ENCODE data around the gene LENG8.

The LENG8 gene

DNA sequence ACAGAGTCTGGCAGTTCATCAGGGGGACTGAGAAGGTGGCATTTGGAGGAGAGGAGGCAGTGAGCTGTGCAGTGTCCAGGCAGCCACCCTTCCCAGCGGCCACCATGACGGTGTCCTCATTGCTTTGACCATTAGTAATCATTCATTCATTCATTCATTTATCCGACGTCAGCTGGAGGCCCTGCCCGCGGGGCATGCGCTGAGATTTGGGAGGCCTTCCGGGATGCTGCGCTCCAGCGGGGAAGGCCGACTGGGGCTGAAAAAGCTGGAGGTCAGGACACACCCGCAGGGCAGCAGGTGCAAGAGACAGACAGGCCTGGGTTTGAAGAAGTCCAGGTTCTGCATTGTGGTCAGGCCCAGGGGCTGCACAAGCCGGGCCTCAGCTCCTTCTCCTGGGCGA, 24.8 kb upstream of the LENG8 start:
- DNase-seq (ENCODE audit: low spot score) = no peak

DNA sequence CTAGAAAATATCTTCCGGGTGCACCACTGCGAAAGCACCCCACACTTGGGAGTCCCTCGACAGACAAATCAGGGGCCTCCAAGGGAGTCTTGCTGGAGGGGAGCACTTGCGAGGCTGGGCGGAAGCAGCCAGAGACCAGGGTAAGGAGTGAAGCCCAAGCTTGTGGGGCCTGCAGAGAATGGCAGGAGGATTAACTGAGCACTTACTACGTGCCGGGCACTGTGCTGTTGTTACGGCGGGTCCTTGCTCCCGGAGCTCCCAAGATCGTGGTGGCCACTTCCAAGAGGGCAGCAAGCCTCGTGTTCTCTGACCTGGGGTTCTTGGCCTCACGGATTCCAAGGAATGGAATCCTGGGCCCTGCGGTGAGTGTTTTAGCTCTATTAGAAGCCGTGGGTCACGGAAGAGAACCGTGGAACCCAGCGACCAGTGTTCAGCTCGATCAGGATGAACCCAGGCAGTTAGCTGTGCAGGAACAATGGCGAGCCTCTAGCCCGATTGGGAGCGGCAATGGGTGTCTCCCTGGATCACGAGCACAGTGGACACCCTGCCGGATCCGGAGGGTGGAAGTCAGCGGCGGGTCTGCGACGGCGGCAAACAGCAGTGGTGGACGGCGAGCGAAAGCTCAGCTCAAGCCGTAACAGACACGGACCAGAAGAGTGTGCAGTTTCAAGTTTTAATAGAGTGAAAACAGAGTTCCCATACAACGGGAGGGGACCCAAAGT, 24.2 kb upstream of the LENG8 start:
- no peak for DNase-seq (ENCODE audit: low spot score)

DNA sequence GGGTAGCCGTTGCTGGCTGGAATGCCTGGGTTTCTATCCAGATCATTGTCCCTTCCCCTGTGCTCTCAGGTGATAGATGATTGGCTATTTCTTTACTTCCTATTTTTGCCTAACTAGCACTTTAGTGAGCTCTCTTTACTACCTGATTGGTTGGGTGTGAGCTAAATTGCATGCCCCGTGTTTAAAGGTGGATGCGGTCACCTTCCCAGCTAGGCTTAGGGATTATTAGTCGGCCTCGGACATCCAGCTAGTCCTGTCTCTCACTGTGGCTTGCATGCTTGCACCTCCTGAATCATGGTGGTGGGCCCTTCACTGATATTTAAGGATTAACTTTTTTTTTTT, 23.6 kb upstream of the LENG8 start:
- DNase-seq (ENCODE audit: low spot score) = no peak

DNA sequence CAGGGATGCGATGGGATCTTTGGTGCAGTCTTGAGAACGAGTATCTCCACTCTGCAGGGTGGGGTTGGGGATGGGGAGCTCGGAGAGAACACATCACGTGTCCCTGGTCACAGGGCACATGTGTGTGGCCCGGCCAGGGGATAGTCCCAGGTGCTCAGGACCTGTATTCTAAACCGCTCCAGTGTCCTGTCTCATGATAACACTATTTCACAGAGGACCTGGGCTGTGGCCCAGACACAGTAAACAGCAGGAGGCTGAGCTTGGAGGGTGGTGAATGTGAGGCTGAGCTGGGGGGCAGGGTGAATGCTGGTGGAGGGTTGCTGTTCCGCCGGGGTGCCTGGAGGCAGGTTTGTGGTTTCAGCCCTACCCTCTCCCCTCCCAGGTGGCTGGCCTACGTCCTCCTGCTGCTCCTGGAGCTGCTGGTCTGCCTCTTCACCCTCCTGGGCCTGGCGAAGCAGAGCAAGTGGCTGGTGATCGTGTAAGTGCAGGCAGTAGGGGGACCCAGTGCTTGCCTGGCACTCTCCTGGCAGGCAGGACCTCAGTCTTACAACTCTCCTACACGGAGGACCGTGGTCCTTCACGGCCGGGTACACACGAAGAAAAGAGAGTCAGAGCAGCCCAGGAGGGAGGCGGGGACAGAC, 22.6 kb upstream of the LENG8 start:
- no peak for DNase-seq (ENCODE audit: low spot score)

DNA sequence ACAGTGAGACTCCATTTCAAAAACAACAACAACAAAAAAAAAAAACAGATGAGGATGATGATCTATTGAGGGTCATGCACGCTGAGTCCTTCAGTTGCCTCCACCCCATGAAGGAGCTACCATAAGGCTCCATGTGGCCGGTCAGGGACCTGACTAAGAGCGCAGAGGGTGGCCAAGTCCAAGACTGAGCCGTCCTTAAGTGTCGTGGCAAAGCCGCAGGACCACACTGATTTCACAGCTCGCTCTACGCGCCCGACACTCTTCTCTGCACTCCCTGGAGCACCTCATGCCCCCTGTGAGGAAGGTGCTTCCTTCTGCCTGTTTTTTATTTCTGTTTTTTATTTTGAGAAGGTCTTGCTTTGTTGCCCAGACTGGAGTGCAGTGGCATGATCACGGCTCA, 21.4 kb upstream of the LENG8 start:
- no peak for DNase-seq (ENCODE audit: low spot score)

DNA sequence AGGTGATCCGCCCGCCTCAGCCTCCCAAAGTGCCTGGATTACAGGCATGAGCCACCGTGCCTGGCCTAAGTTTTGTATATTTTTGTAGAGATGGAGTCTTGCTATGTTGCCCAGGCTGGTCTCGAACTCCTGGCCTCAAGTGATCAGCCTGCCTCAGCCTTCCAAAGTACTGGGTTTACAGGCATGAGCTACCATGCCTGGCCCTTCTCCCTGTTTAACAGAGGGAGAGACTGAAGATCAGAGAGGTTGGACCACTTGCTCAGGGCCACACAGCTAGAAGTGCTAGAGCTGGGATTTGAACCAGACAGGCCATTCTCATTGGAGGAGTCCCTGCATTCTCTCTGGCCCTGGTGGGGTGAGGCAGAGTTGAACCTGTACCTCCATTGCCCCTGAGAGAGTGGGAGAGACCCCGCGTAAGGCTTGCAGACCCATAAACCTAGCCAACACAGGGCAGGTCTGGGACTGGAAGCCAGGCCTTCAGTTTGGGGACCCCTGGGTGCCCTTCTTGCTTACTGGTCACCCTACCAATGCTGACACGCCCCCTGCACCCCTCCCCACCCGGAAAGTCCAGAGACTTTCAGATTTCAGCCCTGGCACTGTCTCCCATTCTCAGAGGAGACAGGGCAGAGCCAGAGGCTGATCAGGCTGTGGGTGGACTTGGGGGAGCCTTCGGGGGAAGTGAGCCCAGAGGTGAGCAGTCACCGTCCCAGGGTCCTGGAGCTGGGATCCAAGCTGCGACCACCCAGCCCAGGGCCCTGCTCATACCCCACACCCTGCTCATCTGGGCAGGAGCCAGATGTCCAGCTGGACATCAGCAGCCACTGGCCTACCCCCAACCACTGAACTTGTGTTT, 20.4 kb upstream of the LENG8 start:
- DNase-seq (ENCODE audit: low spot score) = no peak

DNA sequence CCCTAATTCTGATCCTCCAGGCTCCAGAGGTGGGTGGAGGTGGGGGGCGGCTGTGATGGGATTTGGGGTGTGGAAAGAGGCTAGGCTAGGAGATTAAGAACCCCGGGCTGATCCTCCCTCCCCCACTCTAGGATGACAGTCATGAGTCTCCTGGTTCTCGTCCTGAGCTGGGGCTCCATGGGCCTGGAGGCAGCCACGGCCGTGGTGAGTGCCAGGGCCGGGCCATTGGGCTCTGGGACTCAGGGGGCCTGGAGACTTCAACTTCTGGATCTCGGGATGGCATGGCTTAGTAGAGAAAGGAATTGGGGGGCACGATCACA, 19.9 kb upstream of the LENG8 start:
- DNase-seq (ENCODE audit: low spot score) = no peak

DNA sequence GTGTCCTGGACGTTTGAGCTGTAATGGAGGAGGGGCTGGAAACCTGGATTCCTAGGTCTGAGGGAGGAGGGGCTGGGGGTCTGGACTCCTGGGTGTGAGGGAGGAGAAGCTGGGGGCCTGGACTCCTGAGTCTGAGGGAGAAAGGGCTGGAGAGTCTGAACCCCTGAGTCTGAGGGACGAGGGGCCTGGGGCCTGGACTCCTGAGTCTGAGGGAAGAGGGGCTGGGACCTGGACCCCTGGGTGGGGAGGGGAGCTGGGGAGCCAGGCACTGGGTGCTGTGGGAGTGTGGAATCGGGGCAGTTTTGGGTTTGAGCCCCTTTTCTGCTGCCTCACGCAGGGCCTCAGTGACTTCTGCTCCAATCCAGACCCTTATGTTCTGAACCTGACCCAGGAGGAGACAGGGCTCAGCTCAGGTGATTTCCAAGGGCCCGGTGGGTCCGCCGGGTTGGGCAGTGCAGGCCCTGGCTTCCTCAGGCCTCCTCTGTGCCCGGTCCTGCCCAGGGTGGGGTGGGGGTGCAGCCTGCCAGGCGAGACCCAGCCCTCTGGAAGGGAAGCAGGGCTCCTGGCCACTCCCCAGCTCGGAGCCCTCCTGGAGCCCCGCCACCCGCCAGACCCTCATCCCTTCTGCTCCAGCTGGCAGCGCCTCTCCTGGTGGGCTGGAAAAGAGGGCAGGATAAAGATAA, 19.3 kb upstream of the LENG8 start:
- no peak for DNase-seq (ENCODE audit: low spot score)

DNA sequence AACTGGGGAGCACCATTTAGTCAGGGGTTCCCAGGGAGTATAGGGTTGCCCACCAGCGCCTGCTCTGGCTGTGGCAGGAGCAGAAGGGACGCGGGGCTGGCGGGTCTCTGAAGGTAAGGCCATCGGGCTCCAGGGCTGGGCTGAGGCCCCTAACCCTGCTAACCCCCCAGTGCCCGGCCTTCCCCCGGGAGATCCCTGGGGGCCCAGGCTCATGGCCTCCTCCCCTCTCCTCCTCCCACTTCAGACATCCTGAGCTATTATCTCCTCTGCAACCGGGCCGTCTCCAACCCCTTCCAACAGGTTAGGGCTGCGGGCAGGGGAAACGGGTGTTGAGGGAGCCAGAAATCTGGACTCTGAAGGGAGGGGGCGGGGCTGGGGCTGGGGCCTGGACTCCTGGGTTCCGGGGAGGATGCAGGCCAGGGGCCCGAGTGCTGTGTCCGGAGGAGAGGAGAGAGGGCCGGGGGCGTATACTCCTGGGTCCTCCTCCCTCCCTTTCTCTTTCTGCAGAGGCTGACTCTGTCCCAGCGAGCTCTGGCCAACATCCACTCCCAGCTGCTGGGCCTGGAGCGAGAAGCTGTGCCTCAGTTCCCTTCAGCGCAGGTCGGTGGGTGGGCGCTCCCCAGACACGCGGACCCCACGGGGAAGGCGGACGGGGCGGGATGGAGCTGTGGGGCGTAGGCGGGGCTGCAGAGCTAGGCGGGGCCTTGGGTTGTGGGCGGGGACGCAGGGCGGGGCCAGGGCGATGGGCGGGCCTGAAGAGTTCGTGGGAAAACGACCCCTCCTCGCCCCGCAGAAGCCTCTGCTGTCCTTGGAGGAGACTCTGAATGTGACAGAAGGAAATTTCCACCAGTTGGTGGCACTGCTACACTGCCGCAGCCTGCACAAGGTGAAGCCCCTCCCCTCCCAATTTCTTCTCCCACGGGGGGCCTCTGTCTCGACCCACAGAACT, 18.4 kb upstream of the LENG8 start:
- peak; percentile 81 for DNase-seq (ENCODE audit: low spot score)

DNA sequence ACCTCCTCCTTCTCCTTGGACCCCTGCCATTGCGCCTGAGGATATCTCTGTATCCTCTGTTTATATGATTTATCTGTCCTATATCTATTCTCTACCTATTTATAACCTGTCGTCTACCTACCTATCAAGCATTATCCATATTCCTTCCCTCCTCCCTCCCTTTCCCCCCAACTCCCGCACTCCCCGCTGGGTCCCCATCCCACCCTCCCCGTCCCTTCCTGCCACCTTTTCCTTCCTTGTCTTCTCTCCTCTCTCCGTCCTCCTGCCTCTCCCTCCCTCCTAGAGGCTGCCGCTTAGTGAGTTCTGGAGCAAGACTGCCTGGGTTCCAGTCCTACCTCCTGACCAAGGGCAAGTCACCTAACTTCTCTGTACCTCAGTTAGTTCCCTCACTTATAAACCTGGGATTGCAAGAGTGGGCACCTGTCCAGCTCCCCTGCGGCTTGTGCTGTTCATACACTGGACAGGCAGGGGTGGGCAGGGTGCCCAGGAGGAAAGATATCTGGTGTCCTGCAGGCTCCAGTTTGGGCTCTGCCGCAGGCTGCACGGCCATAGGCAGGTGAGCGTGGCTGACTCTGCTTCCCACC, 17.7 kb upstream of the LENG8 start:
- DNase-seq (ENCODE audit: low spot score) = no peak

DNA sequence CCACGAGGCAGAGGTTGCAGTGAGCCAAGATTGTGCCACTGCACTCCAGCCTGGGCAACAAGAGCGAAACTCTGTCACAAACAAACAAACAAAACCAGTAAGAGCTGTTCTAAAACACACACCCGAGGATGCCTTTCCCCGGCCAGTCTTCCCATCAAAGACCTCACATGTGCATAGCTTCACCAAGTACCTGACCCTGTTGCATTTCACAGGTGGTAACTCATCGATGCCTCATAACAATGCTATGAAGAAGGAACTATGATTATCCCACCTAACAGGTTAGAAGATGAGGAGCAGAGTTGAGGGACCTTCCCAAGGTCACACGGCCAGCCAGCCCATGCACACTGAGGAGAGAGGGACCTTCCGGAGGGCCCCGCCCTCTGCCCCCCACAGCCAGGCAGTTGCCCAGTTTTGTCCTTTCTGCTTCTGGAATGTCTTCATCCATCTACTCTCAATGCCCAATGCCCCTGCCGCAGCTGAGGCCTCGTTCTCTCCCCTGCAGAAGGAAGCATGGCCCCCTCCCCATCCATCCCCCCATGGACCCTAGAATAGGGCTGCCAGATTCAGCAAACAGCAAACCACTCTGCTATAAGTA, 16.8 kb upstream of the LENG8 start:
- DNase-seq (ENCODE audit: low spot score) = no peak

DNA sequence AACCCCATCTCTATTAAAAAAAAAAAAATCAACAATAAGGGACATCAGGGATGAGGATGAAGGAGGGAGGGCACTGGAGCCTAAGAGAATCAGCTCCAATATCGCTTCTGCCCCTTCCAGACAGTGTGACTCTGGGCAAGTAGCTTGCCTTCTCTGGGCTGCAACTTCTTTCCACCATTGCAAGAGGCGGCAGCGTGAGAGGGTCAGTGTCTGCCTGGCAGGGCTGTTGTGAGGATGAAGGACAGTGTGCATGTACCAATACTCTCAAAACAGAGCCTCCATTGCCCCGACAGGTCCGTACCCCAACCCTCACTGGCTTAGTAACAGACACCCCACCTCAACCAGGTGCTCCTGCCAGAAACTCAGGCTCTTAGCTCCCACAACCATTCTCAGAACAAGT, 15.3 kb upstream of the LENG8 start:
- DNase-seq (ENCODE audit: low spot score) = no peak

DNA sequence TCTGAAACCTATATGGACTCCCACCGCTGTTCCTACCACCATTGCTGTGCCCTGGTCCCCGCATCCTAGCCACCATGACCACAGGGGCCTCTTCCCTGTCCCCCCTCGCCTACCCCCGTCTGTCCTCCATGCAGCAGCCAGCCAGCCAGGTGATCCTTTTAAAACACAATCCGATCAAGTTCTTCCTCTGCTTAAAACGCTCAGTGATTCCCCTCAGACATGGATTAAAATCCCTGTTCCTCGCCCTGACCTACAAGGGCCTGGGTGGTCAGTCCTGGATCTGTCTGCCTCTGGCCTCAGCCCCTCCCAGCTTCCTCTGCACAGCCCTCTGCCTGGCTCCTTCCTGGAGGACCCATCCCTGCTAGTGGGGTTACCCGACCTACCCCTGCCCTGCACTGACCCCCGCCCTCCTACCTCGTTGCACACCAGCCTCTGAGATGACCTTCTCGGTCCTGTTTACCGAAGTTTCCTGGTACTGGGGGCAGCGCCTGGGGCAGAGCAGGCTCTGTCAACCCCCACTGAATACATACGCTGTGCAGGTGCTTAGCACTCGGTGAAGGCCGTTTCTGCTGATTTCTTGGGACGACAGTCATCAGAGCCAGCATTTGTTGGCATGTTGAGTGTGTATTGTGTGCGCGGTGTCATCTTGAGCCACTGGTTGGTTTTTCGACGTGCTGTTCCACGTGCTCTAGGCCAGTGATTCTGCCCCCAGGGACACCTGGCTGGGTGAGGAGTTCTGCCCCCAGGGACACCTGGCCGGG, 14.7 kb upstream of the LENG8 start:
- no peak for DNase-seq (ENCODE audit: low spot score)

DNA sequence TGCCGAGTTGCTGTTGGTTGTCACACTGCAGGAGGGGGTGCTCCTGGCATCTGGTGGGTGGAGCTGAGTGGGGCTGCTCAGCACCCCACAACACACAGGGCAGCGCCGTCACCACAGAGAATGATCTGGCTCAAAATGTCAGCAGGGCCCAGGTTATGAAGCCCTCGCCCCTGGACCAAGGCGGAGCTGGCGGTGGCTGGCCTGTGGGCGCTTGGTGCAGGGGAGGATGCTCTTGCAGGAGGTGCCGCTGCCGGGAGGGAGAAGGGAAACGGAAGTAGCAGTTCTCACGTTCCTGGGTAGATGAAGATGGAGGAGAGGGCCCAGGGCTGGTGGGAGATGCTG, 14.2 kb upstream of the LENG8 start:
- DNase-seq (ENCODE audit: low spot score) = no peak

DNA sequence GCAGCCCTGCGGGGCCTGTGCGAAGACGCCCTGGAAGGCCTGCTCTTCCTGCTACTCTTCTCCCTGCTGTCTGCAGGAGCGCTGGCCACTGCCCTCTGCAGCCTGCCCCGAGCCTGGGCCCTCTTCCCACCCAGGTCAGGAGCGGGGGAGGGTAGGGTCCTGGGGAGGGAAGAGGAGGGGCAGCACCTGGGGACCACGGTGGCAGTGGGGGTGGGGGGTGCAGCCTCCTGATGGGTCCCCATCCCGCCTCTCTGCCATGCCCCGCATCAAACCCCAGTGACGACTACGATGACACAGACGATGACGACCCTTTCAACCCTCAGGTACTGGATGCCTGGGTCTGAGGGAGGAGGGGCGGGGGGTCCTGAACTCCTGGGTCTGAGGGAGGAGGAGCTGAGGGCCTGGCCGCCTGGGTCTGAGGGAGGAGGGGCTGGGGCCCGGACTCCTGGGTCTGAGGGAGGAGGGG, 13.4 kb upstream of the LENG8 start:
- no peak for DNase-seq (ENCODE audit: low spot score)

DNA sequence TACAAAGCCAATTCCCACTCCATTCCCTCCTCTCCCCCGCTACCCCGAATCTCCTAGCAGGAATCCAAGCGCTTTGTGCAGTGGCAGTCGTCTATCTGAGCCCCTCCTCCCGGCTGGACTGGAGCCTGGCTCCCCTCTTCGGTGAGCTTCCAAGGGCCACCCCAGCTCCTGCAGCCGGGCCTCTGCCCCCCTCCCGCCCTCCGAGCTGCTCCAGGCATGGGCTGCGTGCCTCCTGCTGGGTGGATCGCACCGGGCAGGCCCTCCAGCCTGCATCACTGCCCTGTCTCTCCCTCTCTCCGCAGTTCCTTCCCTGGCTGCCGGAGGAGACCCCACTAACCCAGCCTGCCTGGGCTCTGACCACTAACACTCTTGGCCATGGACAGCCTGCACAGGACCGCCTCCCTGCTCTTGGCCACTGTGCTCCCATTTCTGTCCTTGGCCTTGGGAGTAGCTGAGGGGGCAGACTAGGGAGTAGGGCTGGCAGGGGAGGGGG, 12.9 kb upstream of the LENG8 start:
- no peak for DNase-seq (ENCODE audit: low spot score)

DNA sequence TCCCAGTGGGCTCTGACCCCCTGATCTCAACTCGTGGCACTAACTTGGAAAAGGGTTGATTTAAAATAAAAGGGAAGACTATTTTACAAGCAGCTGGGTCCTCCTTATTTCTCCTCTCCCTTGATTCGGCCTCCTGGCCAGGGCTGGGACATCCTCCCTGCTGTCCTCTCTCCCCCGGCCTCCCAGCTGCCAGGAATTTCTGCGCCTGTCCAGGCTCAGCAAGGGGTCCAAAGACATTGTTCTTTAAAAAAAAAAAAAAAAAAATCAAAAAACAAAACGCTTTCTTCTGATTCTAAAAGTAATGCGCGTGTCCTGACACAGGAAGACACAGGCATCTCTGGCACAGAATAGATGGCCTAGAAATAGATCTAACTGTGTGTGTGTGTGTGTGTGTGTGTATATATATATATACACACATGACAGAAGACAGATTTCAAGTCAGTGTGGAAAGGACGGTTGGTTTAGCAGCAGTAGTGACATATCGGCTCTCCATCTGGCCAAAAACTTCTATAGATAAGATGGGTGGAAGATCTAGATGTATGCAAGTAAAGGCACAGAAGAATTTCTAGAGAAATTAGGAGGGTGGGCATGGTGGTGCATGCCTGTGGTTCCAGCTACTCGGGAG, 12.3 kb upstream of the LENG8 start:
- DNase-seq (ENCODE audit: low spot score) = no peak

DNA sequence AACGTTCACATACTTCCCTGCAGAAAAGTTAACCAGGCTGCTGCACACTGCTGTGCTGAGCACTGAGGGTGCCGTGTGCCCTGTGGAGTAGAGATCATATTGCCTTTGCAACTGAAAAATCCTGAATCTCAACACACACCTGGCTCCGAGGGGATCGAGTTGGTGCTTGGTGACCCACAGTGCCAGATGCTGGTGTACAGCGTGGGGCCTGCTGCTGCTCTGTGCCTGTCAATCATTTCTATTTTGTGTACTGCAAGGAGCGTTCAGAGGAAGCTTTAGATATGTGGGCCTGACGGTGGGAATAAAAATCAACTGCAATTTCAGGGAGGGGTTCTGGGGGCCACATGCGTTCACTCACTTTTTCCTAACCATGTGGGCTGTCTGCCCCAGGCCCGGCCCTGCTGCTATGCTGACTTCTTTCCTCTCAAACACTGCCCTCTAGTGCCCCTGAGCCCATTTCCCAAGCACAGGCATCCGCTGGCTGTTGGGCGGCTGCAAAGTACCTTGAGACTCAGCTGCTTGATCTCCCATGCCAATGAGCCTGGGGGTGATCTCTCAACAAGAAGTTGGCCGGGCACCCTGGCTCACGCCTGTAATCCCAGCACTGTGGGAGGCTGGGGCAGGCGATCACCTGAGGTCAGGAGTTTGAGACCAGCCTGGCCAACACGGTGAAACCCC, 9.7 kb upstream of the LENG8 start:
- DNase-seq (ENCODE audit: low spot score) = no peak

DNA sequence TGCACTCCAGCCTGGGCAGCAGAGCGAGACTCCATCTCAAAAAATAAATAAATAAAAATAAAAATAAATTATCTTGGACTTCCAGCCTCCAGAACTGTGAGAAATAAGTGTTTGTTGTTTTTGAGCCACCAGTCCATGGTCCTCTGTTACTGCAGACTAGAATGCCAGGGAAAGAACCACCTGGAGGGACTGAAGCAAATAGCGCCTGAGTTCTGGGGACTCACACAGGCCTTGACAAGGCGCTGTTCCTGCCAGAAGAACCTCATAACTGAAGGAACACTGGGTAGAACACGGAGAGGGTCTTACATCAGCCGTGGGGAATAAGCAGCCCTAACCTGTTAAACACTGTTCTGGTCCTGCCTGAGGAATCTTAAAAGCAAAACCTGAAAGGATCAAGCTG, 8.4 kb upstream of the LENG8 start:
- DNase-seq (ENCODE audit: low spot score) = no peak

Data from left forelimb (tissue), 1 donor.